Thyroid gland (tissue), 4 donors: ENCODE data around the gene EIF2S1.

Experiments
- POLR2A ChIP-seq, 2 donors: fragments of 450-650 bp; IDR thresholded peaks; one replicate each; pipeline ENCODE4 v1.6.1; 2017; ENCODE audit warnings: antibody characterized with exemption in 2 of 2, mild to moderate bottlenecking in 2 of 2, moderate library complexity in 1 of 2
- TF ChIP-seq, protein P1 (sequence below), 6 experiments: fragments of 200-600 bp in 3 of 6; fragments of 450-650 bp in 3 of 6; sonication (generic) in 3 of 6; IDR thresholded peaks; one replicate each; pipeline ENCODE4 v1.5.1; 2016 to 2019; ENCODE audit warnings: antibody characterized with exemption in 6 of 6, mild to moderate bottlenecking in 2 of 6, inconsistent platforms in 1 of 6, moderate library complexity in 1 of 6

DNA sequence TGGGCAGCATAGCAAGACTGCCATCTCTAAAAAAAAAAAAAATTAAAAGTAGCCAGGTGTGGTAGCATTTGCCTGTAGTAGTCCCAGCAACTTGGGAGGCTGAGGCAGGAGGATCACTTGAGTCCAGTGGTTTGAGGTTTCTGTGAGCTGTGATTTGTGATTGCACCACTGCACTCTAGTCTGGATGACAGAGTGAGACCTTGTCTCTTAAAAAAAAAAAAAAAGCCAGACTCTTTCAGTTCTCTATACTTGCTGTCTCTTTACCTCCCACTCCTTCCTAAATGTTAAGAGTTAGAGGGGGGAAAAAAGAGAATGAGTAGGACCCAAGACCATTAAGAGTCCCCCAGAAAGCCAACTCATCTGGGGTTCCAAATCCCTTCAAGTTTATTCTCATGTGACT is 17.8 kb downstream of the EIF2S1 start:
- TF ChIP-seq, protein P1, sequence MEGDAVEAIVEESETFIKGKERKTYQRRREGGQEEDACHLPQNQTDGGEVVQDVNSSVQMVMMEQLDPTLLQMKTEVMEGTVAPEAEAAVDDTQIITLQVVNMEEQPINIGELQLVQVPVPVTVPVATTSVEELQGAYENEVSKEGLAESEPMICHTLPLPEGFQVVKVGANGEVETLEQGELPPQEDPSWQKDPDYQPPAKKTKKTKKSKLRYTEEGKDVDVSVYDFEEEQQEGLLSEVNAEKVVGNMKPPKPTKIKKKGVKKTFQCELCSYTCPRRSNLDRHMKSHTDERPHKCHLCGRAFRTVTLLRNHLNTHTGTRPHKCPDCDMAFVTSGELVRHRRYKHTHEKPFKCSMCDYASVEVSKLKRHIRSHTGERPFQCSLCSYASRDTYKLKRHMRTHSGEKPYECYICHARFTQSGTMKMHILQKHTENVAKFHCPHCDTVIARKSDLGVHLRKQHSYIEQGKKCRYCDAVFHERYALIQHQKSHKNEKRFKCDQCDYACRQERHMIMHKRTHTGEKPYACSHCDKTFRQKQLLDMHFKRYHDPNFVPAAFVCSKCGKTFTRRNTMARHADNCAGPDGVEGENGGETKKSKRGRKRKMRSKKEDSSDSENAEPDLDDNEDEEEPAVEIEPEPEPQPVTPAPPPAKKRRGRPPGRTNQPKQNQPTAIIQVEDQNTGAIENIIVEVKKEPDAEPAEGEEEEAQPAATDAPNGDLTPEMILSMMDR (IDR thresholded peaks at IDR 0.05): no peak
- TF ChIP-seq POLR2A (IDR thresholded peaks at IDR 0.05): no peak
